G401 (cell line): ENCODE measurements around the gene CYBA. TPM values are rescaled to one million over a fixed set of nuclear protein-coding genes. Genes with fewer than 3 reads are reported as not detected.

ENCODE experiments used
- DNase-seq: peaks from one replicate; pipeline ENCODE4 v3.0.0-alpha.2; 2015; ENCODE audit warnings: low spot score
- in situ Hi-C: cut with HindIII; loops from 2 replicates; pipeline ENCODE4 v1.10.0; 2016; ENCODE audit warnings: low sequenced_read_pairs, mixed read lengths
- total RNA-seq: library from RNA; depleted of rRNA; stranded (reverse); fragments of >200 nt; shearing (Covaris generic); gene quantifications from 2 replicates; pipeline ENCODE4 v1.2.3, GENCODE V29; 2014

The CYBA gene
- total RNA-seq, 1 experiment from 2014 or later, result 299 TPM

DNA sequence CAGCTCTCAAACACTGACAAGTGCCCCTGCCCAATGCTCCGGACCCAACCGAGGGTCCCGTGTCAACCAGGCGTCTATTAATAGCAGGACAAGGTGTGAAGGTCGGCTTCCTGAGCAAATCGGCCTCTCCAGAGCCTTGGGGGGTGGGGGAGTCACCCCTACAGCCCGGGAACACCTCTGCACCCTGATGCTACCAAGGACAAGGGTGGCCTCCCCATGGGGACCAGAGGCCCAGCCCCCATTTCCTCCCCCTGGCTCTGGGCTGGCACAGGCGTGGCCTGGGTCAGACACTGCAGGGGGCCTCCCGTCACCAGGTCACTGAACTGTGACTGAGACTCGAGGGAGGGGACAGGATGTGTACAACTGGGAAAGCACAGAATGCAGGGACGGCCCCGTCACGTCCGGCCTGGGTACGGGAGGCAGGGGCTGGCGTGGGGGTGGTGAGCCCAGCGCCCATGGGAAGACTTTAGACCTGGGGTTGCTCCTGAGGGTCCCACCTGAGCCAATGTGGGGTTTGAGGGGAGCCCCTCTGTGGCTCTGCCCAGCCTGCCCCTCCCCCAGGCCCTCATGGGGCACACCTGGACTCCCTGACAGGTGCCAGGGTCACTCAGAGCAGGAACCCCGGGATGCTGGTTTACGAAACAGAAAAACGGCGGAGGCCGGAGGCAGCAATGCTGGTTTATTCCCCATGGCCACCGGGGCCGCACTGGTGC is 579 bp upstream of the CYBA start:
- in situ Hi-C loops, result no loop called here
- DNase-seq, result no peak

- DNase-seq, result no peak
- in situ Hi-C loops, result no loop called here
Observed at GRCh38 chr16:88649924-88650748, 717 bp downstream of the CYBA start.

- in situ Hi-C loops, result no loop called here
- DNase-seq, result no peak
Observed at GRCh38 chr16:88649195-88649923, 1.5 kb downstream of the CYBA start.

GRCh38 chr16:88647178-88648070 is 3.4 kb downstream of the CYBA start:
- in situ Hi-C loops, result no loop called here
- no peak for DNase-seq

DNA sequence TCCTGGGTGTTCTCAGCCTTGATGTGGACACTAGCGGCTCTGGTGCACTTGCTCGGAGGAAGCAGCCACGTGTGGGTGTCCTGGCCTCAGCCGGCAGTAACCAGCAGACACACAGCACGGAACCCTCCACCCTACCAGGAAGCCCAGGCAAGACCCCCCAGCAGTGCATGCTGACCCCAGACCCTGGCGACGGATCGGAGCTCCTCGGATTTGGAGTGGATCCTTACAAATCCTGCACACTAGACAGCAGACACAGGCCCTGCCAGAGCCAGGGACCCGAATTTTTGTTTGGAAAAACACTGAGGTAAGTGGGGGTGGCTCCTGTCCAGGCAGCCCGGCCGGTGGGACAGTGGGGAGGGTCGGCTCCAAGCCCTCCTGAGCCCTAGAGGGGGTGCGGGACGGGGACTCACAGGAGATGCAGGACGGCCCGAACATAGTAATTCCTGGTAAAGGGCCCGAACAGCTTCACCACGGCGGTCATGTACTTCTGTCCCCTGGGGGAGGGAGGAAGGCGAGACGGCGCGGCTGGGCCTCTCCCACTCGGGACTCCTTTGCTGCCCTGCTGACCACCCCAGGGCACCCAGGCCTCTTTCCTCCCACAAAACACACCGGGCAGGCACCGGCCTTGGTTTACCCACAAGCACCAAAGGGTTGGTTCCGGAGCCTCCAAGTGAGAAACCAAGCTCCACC is 4.4 kb downstream of the CYBA start:
- in situ Hi-C loops, result no loop called here
- no peak for DNase-seq

DNA sequence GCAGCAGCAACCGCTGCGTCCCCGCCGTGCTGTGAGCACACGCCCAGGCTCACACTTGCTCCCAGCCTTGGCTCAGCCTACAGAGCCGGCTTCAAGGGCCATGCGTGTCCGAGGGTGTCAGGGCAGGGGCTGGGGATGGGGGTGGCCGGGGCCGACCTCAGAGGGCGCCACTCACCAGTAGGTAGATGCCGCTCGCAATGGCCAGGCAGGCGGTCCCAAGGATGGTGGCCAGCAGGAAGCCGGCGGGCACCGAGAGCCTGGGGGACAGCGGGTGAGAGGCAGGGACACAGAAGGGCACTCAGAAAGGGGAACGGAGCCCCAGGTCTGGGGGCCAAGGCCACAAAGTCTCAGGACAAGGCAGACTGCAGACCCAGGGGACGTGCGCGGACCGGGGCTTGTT is 4.9 kb downstream of the CYBA start:
- in situ Hi-C loops, result no loop called here
- no peak for DNase-seq

DNA sequence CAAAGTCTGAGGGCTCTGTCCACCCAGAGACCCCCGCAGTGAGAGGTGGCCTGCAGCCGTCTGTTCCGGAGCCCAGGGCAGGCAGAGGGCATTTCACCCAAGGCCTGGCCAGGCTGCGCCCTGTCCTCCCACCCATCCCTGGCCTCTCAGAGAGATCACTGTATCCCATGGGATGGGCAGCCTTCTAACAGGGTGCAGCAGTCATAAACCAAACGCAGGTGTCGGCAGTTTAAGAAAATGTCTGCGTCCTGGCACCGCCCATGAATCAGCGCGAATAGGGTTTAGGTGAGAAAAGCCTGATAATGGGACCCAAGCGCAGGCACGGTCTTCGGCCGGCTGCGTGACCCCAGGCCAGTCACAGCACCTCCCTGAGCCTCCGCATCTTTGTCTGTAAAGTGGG is 5.4 kb downstream of the CYBA start:
- in situ Hi-C loops, result no loop called here
- DNase-seq, result no peak

GRCh38 chr16:88643644-88643932 is 7.3 kb downstream of the CYBA start:
- no peak for DNase-seq
- in situ Hi-C loops, result no loop called here

GRCh38 chr16:88642881-88643643 is 7.8 kb downstream of the CYBA start:
- DNase-seq, result no peak
- in situ Hi-C loops, result no loop called here

GRCh38 chr16:88640498-88641247 is 10.2 kb downstream of the CYBA start:
- in situ Hi-C loops, result no loop called here
- DNase-seq, result no peak

- in situ Hi-C loops, result no loop called here
- DNase-seq, result no peak
Observed at GRCh38 chr16:88640039-88640495, 10.8 kb downstream of the CYBA start.

DNA sequence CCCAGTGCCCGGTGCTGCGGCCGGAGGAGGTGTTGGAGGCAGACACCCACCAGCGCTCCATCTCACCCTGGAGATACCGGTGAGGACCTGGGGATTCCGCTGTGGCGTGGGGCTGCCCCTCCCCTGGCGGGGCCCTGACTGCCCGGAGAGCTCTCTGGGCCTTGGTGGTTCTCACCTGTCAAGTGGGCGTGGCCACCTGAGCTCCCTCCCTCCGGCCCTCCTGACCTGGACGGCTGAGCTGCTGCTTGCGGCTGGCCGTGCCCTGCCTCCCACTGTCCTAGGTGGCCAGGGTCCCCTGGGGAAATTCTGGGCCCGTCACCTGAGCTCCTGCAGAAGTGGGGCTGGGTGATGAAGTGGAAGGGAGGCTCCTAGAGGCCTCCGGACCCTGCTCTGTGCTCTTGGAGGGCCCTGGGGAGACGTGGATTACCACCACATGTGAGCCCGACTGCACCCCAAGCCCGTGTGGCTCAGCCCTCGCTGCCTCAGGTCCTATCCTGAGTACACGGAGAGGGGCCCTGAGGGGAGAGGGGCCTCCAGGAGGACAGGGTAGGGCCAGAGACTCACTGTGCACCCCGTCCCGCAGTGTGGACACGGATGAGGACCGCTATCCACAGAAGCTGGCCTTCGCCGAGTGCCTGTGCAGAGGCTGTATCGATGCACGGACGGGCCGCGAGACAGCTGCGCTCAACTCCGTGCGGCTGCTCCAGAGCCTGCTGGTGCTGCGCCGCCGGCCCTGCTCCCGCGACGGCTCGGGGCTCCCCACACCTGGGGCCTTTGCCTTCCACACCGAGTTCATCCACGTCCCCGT is 11.4 kb downstream of the CYBA start:
- in situ Hi-C loops, result no loop called here
- DNase-seq, result no peak

DNA sequence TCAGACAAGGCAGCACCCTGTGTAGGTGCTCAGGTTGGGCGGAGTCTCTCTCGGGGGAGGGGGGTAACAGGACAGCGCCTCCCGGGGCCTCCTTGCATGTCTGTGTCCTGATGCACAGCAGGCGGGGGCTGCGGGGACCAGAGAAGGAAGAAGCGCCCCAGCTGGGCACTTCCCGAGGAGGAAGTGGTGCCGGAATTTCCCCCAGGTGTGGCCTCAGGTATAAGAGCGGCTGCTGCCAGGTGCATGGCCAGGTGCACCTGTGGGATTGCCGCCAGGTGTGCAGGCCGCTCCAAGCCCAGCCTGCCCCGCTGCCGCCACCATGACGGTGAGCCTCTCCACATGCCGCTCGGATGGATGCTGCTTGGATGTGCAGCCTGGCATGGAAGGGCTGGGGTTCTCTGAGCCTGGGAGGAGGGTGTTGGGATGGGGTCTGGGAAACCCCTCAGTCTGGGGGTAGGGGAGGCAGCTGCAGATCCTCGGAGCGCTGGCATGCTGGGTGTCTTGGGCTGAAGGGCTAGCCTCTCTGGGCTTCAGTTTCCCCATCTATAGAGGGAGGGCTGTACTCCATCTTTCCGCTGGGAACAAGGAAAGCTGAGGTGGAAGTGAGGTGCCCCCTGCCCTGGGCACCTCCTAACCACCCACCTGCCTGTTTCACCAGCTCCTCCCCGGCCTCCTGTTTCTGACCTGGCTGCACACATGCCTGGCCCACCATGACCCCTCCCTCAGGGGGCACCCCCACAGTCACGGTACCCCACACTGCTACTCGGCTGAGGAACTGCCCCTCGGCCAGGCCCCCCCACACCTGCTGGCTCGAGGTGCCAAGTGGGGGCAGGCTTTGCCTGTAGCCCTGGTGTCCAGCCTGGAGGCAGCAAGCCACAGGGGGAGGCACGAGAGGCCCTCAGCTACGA is 12.3 kb downstream of the CYBA start, which contains the start of gene IL17C:
Gene IL17C (plus strand): TSS at position 250 of the 908 bp plus-strand sequence. CDS start 70 bp downstream, at position 320.
- in situ Hi-C loops, result no loop called here
- DNase-seq, result no peak

DNA sequence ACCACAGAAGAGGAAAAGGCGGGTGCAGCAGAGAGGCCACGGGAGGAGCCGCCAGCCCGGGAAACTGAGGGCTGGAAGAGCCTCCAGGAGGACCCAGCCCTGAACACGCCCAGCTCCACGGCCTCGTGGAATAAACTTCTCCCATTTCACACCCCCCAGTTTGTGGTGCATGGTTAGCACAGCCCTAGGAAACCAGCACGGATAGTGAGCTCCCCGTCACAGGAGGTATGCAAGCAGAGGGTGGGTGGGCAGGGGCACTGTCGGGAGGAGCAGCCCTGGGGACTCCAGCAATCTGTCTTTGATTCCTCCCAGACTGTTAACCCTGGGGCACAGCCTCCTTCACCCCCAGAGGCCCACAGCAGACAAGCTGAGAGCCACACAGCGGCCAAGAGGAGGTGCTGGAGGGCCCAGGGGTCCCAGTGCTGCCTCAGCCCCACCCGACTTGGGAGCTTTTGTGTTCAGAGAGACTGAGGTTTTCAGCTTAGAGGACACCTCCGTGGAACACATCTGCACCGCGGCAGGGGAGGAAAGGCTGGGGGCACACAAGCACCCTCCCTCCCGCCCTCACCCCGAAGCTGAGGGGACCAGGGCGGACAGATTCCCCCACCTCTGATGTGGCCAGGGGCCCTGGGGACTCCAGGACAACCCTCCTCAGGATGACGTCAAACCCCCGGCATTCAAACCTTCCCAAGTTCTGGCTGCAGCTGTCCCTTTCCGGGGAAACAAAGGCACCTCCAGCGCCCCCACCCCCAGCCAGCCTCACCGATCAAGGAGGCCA is 14.2 kb downstream of the CYBA start:
- no peak for DNase-seq
- in situ Hi-C loops, result no loop called here
